NCI-H1417 treated with DMSO at 0.1 percent for 48 hours (cell line): Measurements from ENCODE around the gene GALNT9.
"Not testable (repeated sequence)": the region's sequence is repeated elsewhere in the genome, so short reads cannot be mapped to it uniquely, and the experiment has no call there.

ENCODE experiments used
- DNase-seq: peaks from one replicate; lab custom pipeline; 2025; lab: John Stamatoyannopoulos, UW

Gene GALNT9

DNA sequence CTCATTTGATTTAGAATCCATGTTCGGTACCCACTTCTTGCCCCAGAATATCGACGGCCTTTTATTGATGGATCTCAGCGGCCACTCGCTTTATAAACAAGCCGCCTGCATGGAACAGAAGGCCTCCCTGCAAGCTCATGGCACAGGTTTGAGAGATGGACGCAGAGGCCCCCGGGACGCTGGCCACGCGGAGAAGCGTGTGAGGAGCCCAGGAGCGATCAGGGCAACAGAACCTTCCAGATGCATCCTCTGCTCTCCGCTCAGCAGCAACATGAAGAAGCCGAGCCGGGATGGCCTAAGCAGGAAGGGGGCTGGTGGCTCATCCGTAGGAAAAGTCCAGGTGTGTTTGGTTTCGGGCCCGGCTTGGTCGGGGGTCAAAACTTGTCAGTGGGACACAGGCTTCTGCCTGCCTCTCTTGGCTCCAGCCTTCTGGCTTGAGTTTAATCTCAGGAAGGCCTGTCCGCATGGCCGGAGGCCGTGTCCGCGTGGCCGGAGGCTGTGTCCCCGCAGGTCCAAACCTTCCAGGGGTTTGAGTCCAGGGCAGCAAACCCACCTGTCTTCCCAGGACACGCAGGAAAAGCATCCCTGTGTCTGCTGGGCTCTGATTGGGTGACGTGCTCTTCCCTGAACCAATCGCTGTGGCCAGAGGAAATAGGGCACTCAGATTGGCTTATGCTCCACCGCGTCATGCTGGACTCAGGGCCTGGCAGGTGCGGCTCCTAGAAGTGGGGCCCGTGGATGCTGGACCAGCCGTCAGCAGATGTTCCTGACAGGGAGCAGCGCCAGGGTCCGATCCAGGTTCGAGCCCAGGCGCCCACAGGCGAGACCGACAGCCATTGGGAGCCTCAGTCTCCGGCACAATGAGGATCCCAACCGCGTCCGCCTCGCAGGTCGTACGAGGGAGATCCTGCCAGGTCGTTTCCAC, 65.0 kb downstream of the GALNT9 start:
- DNase-seq: no peak

DNA sequence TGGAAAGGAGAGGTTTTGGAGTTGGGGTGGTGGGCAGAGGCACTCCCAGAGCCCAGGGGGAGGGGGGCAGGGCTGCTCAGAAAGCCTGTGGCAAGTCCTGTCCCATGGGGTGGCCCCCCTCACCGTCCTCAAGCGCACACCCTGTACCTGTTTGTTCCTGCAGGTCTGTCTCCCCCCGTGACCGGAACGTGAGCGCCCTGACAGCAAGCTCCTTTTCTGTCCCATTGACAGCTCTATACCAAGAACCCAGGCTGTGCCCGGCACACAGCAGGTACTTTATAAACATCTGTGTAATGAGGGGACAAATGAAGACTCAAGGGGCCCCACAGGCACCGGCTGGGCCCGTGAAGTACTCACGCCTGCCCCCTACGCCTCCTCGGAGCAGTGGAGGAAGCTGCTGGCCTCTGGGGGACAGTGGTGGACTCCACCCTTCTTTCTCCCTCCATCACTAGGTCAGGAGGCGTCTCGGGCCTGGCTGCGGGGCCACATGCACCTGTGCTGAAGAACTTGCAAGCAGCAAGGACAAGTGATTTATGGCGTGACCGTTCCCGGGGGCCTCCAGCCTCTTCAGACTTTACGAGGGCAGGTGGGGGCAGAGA, 65.8 kb downstream of the GALNT9 start:
- no peak for DNase-seq

DNA sequence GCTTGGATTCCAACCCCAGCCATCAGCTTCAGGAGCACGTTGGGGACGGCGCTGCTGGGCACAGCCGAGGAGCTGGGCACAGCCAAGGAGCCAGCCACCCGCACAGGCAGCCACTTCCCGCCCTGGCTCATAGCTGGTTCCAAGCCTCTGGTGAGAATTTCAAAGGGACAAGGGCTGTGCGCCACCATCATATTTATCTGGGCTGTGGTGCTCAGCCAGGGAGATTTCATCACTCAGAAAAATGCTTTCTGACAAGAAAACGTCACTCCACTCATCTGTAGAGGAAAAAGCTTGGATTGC, 66.4 kb downstream of the GALNT9 start:
- no peak for DNase-seq

DNA sequence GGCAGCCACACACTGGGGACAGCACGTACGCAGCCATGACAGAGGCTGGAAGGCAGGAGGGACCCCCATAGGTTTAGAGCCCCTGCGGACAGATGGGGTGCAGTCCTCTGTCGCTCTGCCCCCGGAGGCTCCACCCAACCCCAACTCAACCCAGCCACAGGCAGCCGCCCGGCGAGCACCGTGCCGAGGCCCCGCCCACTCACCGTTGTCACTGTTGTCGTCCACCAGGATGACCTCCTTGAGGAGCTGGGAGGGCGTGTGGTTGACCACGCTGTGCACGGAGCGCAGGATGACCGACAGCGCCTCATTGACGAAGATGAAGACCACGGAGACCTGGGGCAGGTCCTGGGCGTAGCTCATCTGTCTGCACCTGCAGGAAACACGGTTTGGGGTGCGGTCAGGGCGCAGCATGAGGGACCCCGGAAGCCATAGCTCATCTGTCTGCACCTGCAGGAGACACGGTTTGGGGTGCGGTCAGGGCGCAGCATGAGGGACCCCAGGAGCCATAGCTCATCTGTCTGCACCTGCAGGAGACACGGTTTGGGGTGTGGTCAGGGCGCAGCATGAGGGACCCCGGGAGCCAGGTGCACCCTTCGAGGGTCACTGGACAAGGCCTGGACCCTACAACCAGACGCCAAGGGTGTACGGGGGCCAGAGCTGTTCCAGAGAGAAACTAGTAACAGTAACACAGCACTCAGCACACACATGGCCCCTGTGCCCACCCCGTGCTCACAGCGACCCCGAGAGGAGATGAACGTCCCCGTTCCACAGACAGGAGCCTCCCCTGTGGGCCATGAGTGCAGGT, 66.9 kb downstream of the GALNT9 start:
- no peak for DNase-seq

GRCh38 chr12:132261328-132262138, 67.9 kb downstream of the GALNT9 start:
- DNase-seq: no peak

GRCh38 chr12:132260721-132261120, 68.7 kb downstream of the GALNT9 start:
- no peak for DNase-seq

GRCh38 chr12:132259872-132260695, 69.3 kb downstream of the GALNT9 start:
- DNase-seq: no peak

DNA sequence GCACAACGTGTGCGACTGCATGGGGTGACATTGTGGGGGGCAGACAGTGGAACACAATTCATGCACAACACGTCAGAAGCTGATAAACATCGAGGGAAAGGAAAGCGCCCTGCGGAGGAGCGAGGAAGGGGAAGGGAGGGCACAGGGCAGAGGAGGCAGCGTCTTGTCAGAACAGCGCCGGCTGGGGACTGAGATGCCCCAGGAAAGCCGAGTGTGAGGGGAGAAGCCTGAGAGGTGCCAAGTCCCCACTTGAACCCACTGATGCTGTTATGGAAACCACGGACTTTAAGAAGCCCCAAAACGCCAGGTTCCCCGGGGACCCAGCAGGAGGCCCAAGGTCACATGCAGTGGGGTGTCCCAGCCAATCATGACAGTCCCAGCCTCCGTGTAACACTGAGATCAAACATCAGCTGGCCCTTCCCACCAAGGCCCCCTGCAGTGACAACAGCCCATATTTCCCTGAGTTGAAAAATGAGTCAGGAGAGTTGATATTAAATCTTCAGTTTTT, 70.0 kb downstream of the GALNT9 start:
- DNase-seq: no peak

DNA sequence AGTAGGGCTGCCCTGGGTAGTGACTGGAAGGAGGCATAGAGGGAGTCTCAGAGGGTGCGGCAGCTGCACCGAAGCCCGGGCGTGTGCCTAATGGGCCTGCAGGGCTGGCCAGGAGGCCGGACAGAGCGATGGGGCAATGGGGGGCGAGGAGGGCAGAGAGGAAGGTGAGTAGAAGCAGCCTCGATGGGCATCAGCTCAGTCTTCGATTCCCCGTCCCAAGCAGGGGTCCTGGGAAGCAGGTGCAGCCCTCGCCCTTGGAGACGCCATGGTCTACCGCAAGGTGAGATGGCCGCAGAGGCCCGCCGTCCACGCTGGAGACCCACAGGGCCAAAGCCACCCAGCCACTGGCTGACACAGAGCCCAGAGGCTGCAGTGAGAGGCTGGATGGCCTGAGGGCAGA, 70.8 kb downstream of the GALNT9 start:
- DNase-seq: no peak

DNA sequence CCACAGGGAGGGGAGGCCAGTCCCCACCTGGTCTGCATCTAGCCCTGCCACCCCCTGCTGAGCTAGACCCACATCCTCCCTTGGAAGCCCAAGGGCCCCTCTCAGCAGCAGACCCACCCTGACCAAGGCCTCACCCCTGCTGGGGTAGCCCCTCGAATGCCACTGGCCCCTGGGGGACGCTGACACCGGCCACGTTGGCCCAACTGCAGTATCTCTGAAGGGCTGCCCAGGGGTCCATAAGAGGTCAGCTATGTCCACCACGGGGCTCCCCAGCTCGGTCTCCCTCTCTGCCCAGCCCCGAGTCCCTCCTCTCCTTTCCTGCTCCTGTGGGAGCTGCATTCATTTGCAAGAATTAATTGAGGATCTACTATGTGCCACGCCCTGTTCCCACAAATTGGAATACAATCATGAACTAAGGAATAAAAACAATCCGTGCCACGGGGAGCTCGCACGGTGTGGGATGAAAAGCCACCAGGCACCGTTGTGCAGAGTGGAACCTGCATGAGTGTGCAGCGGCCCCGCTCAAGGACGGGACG, 71.4 kb downstream of the GALNT9 start:
- DNase-seq: no peak

DNA sequence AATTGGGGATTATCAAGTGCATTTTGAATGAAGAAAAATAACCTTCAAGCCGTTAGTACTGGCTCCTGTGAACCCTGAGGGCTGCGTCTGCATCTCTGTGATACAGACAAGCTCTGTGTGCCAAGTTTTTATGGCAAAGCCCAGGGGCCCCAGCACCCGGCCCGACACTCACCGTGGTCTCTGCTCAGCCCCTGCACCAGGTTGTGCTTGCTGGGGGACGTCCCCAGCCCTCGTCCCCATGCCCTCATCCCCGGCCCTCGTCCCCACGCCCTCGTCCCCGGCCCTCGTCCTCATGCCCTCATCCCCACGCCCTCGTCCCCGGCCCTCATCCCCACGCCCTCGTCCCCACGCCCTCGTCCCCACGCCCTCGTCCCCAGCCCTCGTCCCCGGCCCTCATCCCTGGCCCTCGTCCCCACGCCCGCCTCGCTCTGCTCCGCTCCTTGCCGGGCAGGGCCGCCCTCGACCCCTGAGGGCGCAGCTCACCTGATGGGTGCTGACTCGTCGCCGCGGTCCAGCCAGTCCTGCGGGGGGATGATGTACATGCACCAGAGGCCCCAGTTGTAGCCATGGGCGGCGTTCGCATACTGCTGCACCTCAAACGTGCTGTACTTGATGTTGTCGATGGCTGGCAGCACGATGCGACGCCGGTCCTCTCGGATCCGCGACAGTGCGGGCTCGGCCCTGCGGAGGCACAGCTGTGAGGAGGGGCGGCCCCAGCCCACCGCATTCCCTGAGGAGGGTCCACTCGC, 72.0 kb downstream of the GALNT9 start:
- no peak for DNase-seq

DNA sequence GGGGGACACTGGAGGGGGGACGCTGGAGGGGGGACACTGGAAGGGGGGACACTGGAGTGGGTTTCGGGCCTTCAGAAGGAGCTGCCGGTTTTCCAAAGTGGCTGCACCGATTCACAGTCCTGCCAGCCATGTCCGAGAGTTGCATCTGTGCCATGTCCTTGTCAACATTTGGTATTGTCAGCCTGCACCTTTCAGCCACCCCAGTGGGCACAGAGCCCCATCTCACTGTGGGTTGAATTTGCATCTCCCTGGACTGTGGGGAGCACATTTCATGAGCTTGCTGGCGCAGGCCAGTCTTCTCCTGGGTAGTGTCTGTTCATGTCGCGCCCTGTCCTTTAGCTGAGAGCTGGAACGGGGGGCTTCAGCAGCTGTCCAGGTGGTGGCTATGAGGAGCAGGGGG, 72.7 kb downstream of the GALNT9 start:
- DNase-seq: no peak

DNA sequence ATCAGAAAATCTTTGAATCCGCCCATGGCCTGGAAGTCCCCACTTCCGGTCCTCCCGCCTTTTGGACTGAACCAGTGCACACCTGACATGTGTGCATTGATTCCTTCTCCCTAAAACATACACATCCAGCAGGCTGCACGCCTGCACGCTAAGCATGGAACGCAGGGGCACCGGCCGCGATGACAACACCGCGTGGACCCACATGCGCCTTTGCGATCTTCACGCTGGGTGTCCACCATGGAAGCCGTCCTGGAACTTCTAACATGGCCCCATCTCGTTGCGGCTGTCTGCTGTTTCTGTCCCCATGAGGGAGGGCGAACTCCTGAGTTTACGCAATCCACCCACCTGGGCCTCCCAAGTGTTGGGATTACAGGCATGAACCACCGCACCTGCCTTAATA, 73.7 kb downstream of the GALNT9 start:
- no peak for DNase-seq

DNA sequence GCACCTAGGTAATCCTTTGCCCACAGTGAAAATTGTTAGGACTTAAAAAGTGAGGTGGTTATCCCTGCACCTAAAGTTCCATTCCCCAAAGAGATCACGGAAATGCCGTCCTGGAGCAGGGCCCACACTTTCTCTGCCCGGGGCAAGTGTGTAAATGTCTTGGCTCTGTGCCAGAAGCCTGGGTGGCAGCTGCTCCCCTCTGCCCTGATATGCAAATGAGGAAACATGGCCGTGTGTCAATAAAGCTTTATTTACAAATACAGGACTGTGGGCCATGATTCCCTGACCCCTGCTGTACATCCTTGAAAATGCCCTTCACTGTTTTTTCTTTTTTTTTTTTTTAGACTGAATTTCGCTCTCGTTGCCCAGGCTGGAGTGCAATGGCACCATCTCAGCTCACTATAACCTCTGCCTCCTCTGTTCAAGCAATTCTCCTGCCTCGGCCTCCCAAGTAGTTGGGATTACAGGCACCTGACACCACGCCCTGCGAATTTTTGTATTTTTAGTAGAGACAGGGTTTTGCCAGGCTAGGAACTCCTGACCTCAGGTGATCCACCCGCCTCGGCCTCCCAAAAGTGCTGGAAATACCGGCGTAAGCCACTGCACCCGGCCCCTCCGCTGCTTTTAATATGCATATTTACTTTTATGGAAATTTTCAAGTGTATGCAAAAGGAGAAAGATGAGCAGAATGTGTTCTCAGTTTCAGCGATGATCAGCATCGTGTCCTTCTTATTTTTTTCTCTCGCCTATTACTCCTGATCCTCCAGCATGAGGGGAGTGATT, 75.5 kb downstream of the GALNT9 start:
- DNase-seq: no peak

- not testable (repeated sequence) for DNase-seq
Measured at GRCh38 chr12:132252981-132253380, 76.4 kb downstream of the GALNT9 start.

- no peak for DNase-seq
Measured at GRCh38 chr12:132251741-132252490, 77.5 kb downstream of the GALNT9 start.

- no peak for DNase-seq
Measured at GRCh38 chr12:132251310-132251709, 78.1 kb downstream of the GALNT9 start.

DNA sequence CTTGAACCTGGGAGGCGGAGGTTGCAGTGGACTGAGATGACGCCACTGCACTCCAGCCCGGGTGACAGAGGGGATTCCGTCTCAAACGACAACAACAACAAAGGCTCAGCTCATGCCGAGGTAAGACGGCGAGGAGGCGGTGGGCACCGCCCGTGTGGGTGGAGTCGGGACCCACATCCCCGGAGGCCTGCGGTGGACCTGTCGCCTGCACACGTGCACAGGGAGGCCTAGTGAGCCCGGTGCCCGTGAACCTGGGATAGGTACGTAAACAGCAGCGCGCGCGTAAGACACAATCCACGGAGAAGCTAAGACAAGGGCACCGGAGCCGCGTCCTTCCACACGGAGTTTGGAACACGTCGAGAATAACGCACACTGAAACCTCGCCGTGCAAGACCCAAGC, 78.7 kb downstream of the GALNT9 start:
- no peak for DNase-seq
